Endothelial cell of umbilical vein (primary cell): ENCODE results near the gene BLOC1S2. TPM values are rescaled to one million over a fixed set of nuclear protein-coding genes. Genes with fewer than 3 reads are reported as not detected.

ENCODE experiments used
- BruUV-seq: library from RNA; stranded (reverse); fragments of 400-500 nt; replicated peaks from 2 replicates; lab custom pipeline; 2021; lab: Mats Ljungman, UMichigan
- CTCF ChIA-PET: fragments of 300-600, 350-600 bp; sonication (Branson Sonifier 250); formaldehyde crosslinking; loops from one replicate; lab custom pipeline; 2021; ENCODE audit warnings: antibody characterized with exemption, inconsistent platforms; lab: Charles Lee
- POLR2A ChIA-PET: fragments of 300-600, 350-600 bp; sonication (Branson Sonifier 250); formaldehyde crosslinking; loops from one replicate; lab custom pipeline; 2021; ENCODE audit warnings: antibody characterized with exemption, inconsistent platforms; lab: Charles Lee
- DNase-seq: peaks from one replicate; pipeline ENCODE4 v3.0.0-alpha.2; 2011; ENCODE audit warnings: low read depth, low spot score
- FAIRE-seq: peaks from 2 replicates; lab custom pipeline; 2011; peaks lifted over from hg19 to GRCh38; lab: Jason Lieb, UNC
- H2AFZ ChIP-seq: 2 replicates; pipeline ENCODE4 v1.6.0; 2012; ENCODE audit warnings: low read depth, low read length, control low read depth, inconsistent platforms
- H3K27ac ChIP-seq: 2 replicates; pipeline ENCODE4 v1.5.1; 2011; ENCODE audit warnings: low read depth, mild to moderate bottlenecking, control low read depth, low read length, moderate library complexity; ENCODE audit not compliant: insufficient read depth
- H3K27me3 ChIP-seq, 2 experiments: 2 replicates each; pipeline versions ENCODE4 v1.6.0 to v1.6.1; 2011; ENCODE audit warnings: low read length in 2 of 2, mixed read lengths in 1 of 2; ENCODE audit not compliant: control insufficient read depth in 2 of 2, insufficient read depth in 2 of 2
- H3K36me3 ChIP-seq, 2 experiments: 2 replicates in 1 of 2; 3 replicates in 1 of 2; pipeline ENCODE4 v1.5.1; 2011; ENCODE audit warnings: low read length in 2 of 2, mild to moderate bottlenecking in 1 of 2, moderate library complexity in 1 of 2; ENCODE audit not compliant: control insufficient read depth in 2 of 2, insufficient read depth in 2 of 2; ENCODE audit errors: extremely low read depth in 1 of 2
- H3K4me1 ChIP-seq: 3 replicates; pipeline ENCODE4 v1.5.1; 2011; ENCODE audit warnings: mild to moderate bottlenecking, low read length; ENCODE audit not compliant: control insufficient read depth, insufficient read depth; ENCODE audit errors: extremely low read depth
- H3K4me2 ChIP-seq: 2 replicates; pipeline ENCODE4 v1.6.1; 2011; ENCODE audit warnings: low read length, control low read depth, mixed read lengths; ENCODE audit not compliant: insufficient read depth
- H3K4me3 ChIP-seq, 3 experiments: fragments of 200-600 bp in 1 of 3; sonication (generic), shearing (Covaris generic) in 1 of 3; replicated peaks in 1 of 3; 2 replicates each; pipeline ENCODE4 v1.5.1; 2011 to 2016; ENCODE audit warnings: control low read depth in 3 of 3, low read length in 3 of 3, mild to moderate bottlenecking in 2 of 3, inconsistent platforms in 1 of 3, low read depth in 1 of 3, moderate library complexity in 1 of 3; ENCODE audit not compliant: insufficient read depth in 1 of 3
- H3K79me2 ChIP-seq: 2 replicates; pipeline ENCODE4 v1.6.0; 2012; ENCODE audit warnings: low read length, inconsistent platforms; ENCODE audit not compliant: control insufficient read depth, insufficient read depth
- H3K9ac ChIP-seq: replicated peaks from 2 replicates; pipeline ENCODE3; 2011; ENCODE audit warnings: low read length, control low read depth; ENCODE audit not compliant: insufficient read depth; ENCODE audit errors: extremely low read depth
- H3K9me1 ChIP-seq: replicated peaks from 3 replicates; pipeline ENCODE4 v1.6.0; 2011; ENCODE audit warnings: mild to moderate bottlenecking, low read length; ENCODE audit not compliant: control insufficient read depth, insufficient read depth; ENCODE audit errors: extremely low read depth
- H3K9me3 ChIP-seq: replicated peaks from 2 replicates; pipeline ENCODE4 v1.5.1; 2012; ENCODE audit warnings: low read length, inconsistent platforms; ENCODE audit not compliant: control insufficient read depth, insufficient read depth
- H4K20me1 ChIP-seq: replicated peaks from 2 replicates; pipeline ENCODE3; 2011; ENCODE audit warnings: mild to moderate bottlenecking, low read length; ENCODE audit not compliant: control insufficient read depth, insufficient read depth; ENCODE audit errors: extremely low read depth
- CTCF ChIP-seq, 2 donors: IDR thresholded peaks; 1 replicate in 1 of 2; 2 replicates in 1 of 2; pipeline ENCODE4 v1.5.1; 2011; ENCODE audit warnings: low read length in 2 of 2, mild to moderate bottlenecking in 2 of 2, moderate library complexity in 2 of 2, control low read depth in 1 of 2, inconsistent platforms in 1 of 2, low read depth in 1 of 2; ENCODE audit not compliant: insufficient read depth in 1 of 2; ENCODE audit errors: extremely low read depth in 1 of 2
- EZH2 ChIP-seq: IDR thresholded peaks from 2 replicates; pipeline ENCODE4 v1.6.1; 2012; ENCODE audit warnings: borderline replicate concordance, low read depth, mild to moderate bottlenecking, moderate library complexity, low read length, inconsistent platforms; ENCODE audit not compliant: severe bottlenecking
- FOS ChIP-seq: IDR thresholded peaks from 2 replicates; pipeline ENCODE4 v1.6.1; 2011; ENCODE audit warnings: mild to moderate bottlenecking, low read length, moderate library complexity, borderline replicate concordance; ENCODE audit not compliant: insufficient read depth
- GATA2 ChIP-seq: IDR thresholded peaks from 2 replicates; pipeline ENCODE4 v1.7.0; 2011; ENCODE audit warnings: low read depth, mild to moderate bottlenecking, moderate library complexity, mixed read lengths, low read length; ENCODE audit not compliant: insufficient read length, insufficient read depth
- JUN ChIP-seq: IDR thresholded peaks from 2 replicates; pipeline ENCODE4 v1.6.1; 2011; ENCODE audit warnings: borderline replicate concordance, low read depth; ENCODE audit not compliant: insufficient read length, insufficient read depth
- MYC ChIP-seq: IDR thresholded peaks from one replicate; pipeline ENCODE4 v1.6.1; 2011; ENCODE audit warnings: mild to moderate bottlenecking, low read depth, low read length
- POLR2A ChIP-seq: IDR thresholded peaks from 2 replicates; pipeline ENCODE4 v1.6.1; 2012; ENCODE audit warnings: low read depth, mild to moderate bottlenecking, control low read depth, low read length
- POLR2AphosphoS5 ChIP-seq: IDR thresholded peaks from 2 replicates; pipeline ENCODE4 v1.6.1; 2012; ENCODE audit warnings: low read depth, mild to moderate bottlenecking, control low read depth, low read length, moderate library complexity; ENCODE audit not compliant: insufficient read depth
- dilution Hi-C: fragments of 300-500 bp; cut with MboI; formaldehyde crosslinking; loops from one replicate; pipeline ENCODE4 v1.15.0; 2019; ENCODE audit warnings: low sequenced_read_pairs; ENCODE audit not compliant: extremely low pct_ligation_motif_present
- intact Hi-C: fragments of 100-400 bp; cut with micrococcal nuclease; formaldehyde crosslinking; loops from one replicate; pipeline ENCODE4 v1.10.0; 2022
- polyA plus RNA-seq, 4 experiments: library from polyadenylated mRNA; depleted of rRNA in 3 of 4; stranded (reverse) in 3 of 4; unstranded in 1 of 4; fragments of >200 nt; gene quantifications; 2 replicates each; pipeline versions ENCODE4 v1.2.1 to v1.2.3, GENCODE V29; 2011 to 2012; ENCODE audit warnings: missing spikeins in 1 of 4
- total RNA-seq: library from RNA; stranded (reverse); gene quantifications from 2 replicates; pipeline ENCODE4 v1.2.3, GENCODE V29; 2021
- TF ChIP-seq, protein P1 (sequence below): IDR thresholded peaks from 2 replicates; pipeline ENCODE4 v1.6.1; 2011; ENCODE audit not compliant: insufficient read depth, insufficient read length

The BLOC1S2 gene
- total and polyA plus RNA-seq, 2 donors (not counting 3 experiments of a cell fraction or from before 2014, with no cell fraction given): 18.7 to 45.9 TPM

GRCh38 chr10:100232101-100232500 is 54.4 kb downstream of the BLOC1S2 start:
- CTCF ChIA-PET: interaction anchor here (1.2 kb wide), 1 partner anchor 8 kb away, joined by 3 read pairs; no protein-coding TSS in a partner anchor

More at GRCh38 chr10:100232101-100232500, 54.4 kb downstream of the BLOC1S2 start:
- Histone ChIP-seq H3K4me1 (peaks cover 2% of the 10 kb centered on the region), H3K4me3 (no peak overlapping the region), H2AFZ (no peak overlapping the region), H3K9ac (no peak overlapping the region), H3K9me3 (no peaks in the 10 kb centered on the region), H3K27me3 (no peaks in the 10 kb centered on the region), H3K36me3 (peaks cover 4 to 16% of the 10 kb centered on the region in 2 experiments), H4K20me1 (no peaks in the 10 kb centered on the region), H3K4me2 (no peak overlapping the region), H3K27ac (no peak overlapping the region), H3K79me2 (peaks cover 20% of the 10 kb centered on the region), H3K9me1 (no peaks in the 10 kb centered on the region)
- POLR2A ChIA-PET: interaction anchor here (0.6 kb wide), 1 partner anchor 67 kb away, joined by 5 read pairs; no protein-coding TSS in a partner anchor
- no TSS peak for BruUV-seq
- FAIRE-seq (no peak), DNase-seq (no peak)
- dilution Hi-C loops: no loop called here
- no peak for TF ChIP-seq MYC
- TF ChIP-seq EZH2: no peak
- TF ChIP-seq, protein P1, sequence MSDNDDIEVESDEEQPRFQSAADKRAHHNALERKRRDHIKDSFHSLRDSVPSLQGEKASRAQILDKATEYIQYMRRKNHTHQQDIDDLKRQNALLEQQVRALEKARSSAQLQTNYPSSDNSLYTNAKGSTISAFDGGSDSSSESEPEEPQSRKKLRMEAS: no peak
- no peak for TF ChIP-seq FOS
- TF ChIP-seq JUN: no peak
- no peak for TF ChIP-seq CTCF (IDR thresholded peaks at IDR 0.05; ENCODE audit: extremely low read depth in 1 of 2, insufficient read depth in 1 of 2, low read depth in 1 of 2, low read length in 2 of 2)
- no peak for TF ChIP-seq POLR2AphosphoS5
- no peak for TF ChIP-seq POLR2A
- TF ChIP-seq GATA2: no peak
- intact Hi-C loops: no loop called here
